Thyroid gland (tissue), 4 donors: ENCODE measurements around the gene ATP2C1. TPM values are rescaled to one million over a fixed set of nuclear protein-coding genes. Genes with fewer than 3 reads are reported as not detected.

Experiments used
- DNase-seq, 2 donors: peaks; one replicate each; pipeline ENCODE4 v3.0.0-alpha.2; 2019
- H3K27ac ChIP-seq, 3 donors: fragments of 200-600 bp; sonication (generic); 1 replicate in 2 of 3; 2 replicates in 1 of 3; pipeline ENCODE4 v1.5.1; 2016 to 2019; ENCODE audit warnings: mild to moderate bottlenecking in 1 of 3, moderate library complexity in 1 of 3
- H3K27me3 ChIP-seq: fragments of 200-600 bp; sonication (generic); one replicate; pipeline ENCODE4 v1.5.1; 2019
- H3K36me3 ChIP-seq, 2 donors: fragments of 200-600 bp; sonication (generic); one replicate each; pipeline ENCODE4 v1.5.1; 2016 to 2019
- H3K4me1 ChIP-seq, 2 donors: fragments of 200-600 bp; sonication (generic); one replicate each; pipeline ENCODE4 v1.5.1; 2017 to 2019
- H3K4me3 ChIP-seq, 3 donors: fragments of 200-600 bp; sonication (generic); replicated peaks in 1 of 3; 1 replicate in 2 of 3; 2 replicates in 1 of 3; pipeline ENCODE4 v1.5.1; 2016; ENCODE audit warnings: mild to moderate bottlenecking in 1 of 3
- H3K9me3 ChIP-seq: fragments of 200-600 bp; sonication (generic); one replicate; pipeline ENCODE4 v1.5.1; 2017
- CTCF ChIP-seq, 6 experiments: fragments of 200-600 bp in 3 of 6; fragments of 450-650 bp in 3 of 6; sonication (generic) in 3 of 6; IDR thresholded peaks; one replicate each; pipeline ENCODE4 v1.5.1; 2016 to 2019; ENCODE audit warnings: antibody characterized with exemption in 6 of 6, mild to moderate bottlenecking in 2 of 6, inconsistent platforms in 1 of 6, moderate library complexity in 1 of 6
- POLR2A ChIP-seq, 2 donors: fragments of 450-650 bp; IDR thresholded peaks; one replicate each; pipeline ENCODE4 v1.6.1; 2017; ENCODE audit warnings: antibody characterized with exemption in 2 of 2, mild to moderate bottlenecking in 2 of 2, moderate library complexity in 1 of 2
- WGBS, 2 donors: methylation state at CpG; one replicate each; pipeline ENCODE4 v1.1.5; 2017; 5-methylcytosine and 5-hydroxymethylcytosine counted together
- intact Hi-C: fragments of 100-400 bp; cut with DNase I; formaldehyde crosslinking; loops from one replicate; pipeline ENCODE4 v1.15.1; 2023
- total RNA-seq, 4 donors: library from RNA; depleted of rRNA; stranded (reverse); fragments of >200 nt; gene quantifications; one replicate each; pipeline ENCODE4 v1.2.3, GENCODE V29; 2016

The ATP2C1 gene
- total RNA-seq, 4 donors from 2014 or later: 58.9 to 89.2 (median 62.0) TPM

- Histone ChIP-seq H3K4me1 (no peaks in the 10 kb centered on the region), H3K36me3 (peaks cover 6 to 13% of the 10 kb centered on the region in 2 donors), H3K27me3 (no peaks in the 10 kb centered on the region), H3K9me3 (no peaks in the 10 kb centered on the region), H3K4me3 (no peak overlapping the region), H3K27ac (no peak overlapping the region)
- WGBS, 2 donors: 87 to 89% methylated on average over 2 of the region's 2 CpGs
- intact Hi-C loops: no loop called here
- TF ChIP-seq POLR2A (IDR thresholded peaks at IDR 0.05) (no peak), CTCF (IDR thresholded peaks at IDR 0.05) (no peak)
- DNase-seq: no peak
These were observed 69.6 kb downstream of the ATP2C1 start for GRCh38 chr3:130963444-130963843.

- 95 to 96% methylated on average over 3 of the region's 3 CpGs for WGBS, 2 donors
- peaks cover 6 to 13% of the 10 kb centered on the region in 2 donors for H3K36me3 ChIP-seq
These were observed 70.0 kb downstream of the ATP2C1 start for GRCh38 chr3:130963878-130964277.

GRCh38 chr3:130967281-130967680, 73.4 kb downstream of the ATP2C1 start:
- H3K36me3 ChIP-seq: peaks cover 6 to 13% of the 10 kb centered on the region in 2 donors
- no peak overlapping the region for H3K4me3 ChIP-seq
- no peaks in the 10 kb centered on the region for H3K4me1 ChIP-seq
- no peak for DNase-seq
- intact Hi-C loops: no loop called here
- TF ChIP-seq CTCF (IDR thresholded peaks at IDR 0.05): no peak
- H3K27ac ChIP-seq: no peak overlapping the region
- WGBS, 2 donors: 94 to 99% methylated on average over 2 of the region's 2 CpGs
- no peaks in the 10 kb centered on the region for H3K9me3 ChIP-seq
- H3K27me3 ChIP-seq: no peaks in the 10 kb centered on the region

More at GRCh38 chr3:130963878-130964277, 70.0 kb downstream of the ATP2C1 start:
- DNase-seq: no peak
- Histone ChIP-seq H3K9me3 (no peaks in the 10 kb centered on the region), H3K27ac (no peak overlapping the region), H3K27me3 (no peaks in the 10 kb centered on the region), H3K4me3 (no peak overlapping the region), H3K4me1 (no peaks in the 10 kb centered on the region)
- no peak for TF ChIP-seq POLR2A (IDR thresholded peaks at IDR 0.05)
- TF ChIP-seq CTCF (IDR thresholded peaks at IDR 0.05): no peak
- intact Hi-C loops: no loop called here

GRCh38 chr3:130968221-130968620, 74.3 kb downstream of the ATP2C1 start:
- WGBS, 2 donors: 82 to 96% methylated on average over 3 of the region's 3 CpGs
- DNase-seq: no peak
- intact Hi-C loops: no loop called here
- Histone ChIP-seq H3K27me3 (no peaks in the 10 kb centered on the region), H3K9me3 (no peaks in the 10 kb centered on the region), H3K4me1 (no peaks in the 10 kb centered on the region), H3K36me3 (peaks cover 6 to 13% of the 10 kb centered on the region in 2 donors), H3K27ac (no peak overlapping the region), H3K4me3 (no peak overlapping the region)
- TF ChIP-seq POLR2A (IDR thresholded peaks at IDR 0.05) (no peak), CTCF (IDR thresholded peaks at IDR 0.05) (no peak)

- intact Hi-C loops: no loop called here
- H3K4me3 ChIP-seq: no peak overlapping the region
- TF ChIP-seq CTCF (IDR thresholded peaks at IDR 0.05): no peak
- TF ChIP-seq POLR2A (IDR thresholded peaks at IDR 0.05): no peak
- DNase-seq: no peak
- no peaks in the 10 kb centered on the region for H3K9me3 ChIP-seq
- no peak overlapping the region for H3K27ac ChIP-seq
- WGBS, 2 donors: 99% methylated on average over 2 of the region's 2 CpGs
- peaks cover 6 to 13% of the 10 kb centered on the region in 2 donors for H3K36me3 ChIP-seq
- no peaks in the 10 kb centered on the region for H3K4me1 ChIP-seq
- no peaks in the 10 kb centered on the region for H3K27me3 ChIP-seq
These were observed 75.7 kb downstream of the ATP2C1 start for GRCh38 chr3:130969621-130970020.
